ENCODE data around the gene PCDHGA3.

PCDHGA3 gene

DNA sequence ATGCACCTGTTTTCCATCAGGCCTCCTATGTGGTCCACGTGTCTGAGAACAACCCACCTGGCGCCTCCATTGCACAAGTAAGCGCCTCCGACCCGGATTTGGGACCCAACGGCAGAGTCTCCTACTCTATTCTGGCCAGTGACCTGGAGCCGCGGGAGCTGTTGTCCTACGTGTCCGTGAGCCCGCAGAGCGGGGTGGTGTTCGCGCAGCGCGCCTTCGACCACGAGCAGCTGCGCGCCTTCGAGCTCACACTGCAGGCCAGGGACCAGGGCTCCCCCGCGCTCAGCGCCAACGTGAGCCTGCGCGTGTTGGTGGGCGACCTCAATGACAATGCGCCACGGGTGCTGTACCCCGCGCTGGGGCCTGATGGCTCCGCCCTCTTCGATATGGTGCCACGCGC, 8.0 kb downstream of the PCDHGA3 start:
- no peak for TF ChIP-seq CTCF (conservative IDR thresholded peaks at IDR 0.05; ENCODE audit: low read length)
- no peak overlapping the region for H3K4me3 ChIP-seq (ENCODE audit: low read length)
- DNase-seq (ENCODE audit: low read depth): no peak

DNA sequence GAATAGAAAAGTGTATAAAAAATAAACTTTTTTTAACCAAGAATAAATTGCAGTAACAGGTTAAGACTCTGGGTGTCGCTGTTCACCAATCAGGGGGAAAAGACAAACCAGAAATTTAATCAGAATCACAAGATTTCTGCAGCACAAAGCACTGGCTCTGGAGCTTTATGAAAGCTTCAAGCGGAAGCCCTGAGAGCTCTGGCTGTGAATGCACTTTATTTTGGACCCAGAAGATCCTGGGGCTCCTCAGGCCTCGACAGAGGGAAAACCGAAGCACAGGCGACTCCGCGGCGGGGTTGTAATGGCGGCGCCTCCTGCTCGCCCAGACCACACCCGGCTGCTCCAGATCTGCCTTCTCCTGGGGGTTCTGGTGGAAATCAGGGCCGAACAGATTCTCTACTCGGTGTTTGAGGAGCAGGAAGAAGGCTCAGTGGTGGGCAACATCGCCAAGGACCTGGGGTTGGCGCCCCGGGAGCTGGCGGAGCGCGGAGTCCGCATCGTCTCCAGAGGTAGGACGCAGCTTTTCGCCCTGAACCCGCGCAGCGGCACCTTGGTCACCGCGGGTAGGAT, 11.4 kb downstream of the PCDHGA3 start, which contains the start of gene PCDHGA4:
PCDHGA4 (plus strand) TSS at position 122 of the 570 bp plus-strand sequence; CDS start at position 209, 87 bp downstream.
- DNase-seq (ENCODE audit: low read depth): peak; percentile 36
- peak within 1 kb of the TSS; percentile 58 for H3K4me3 ChIP-seq (ENCODE audit: low read length)
- TF ChIP-seq CTCF (conservative IDR thresholded peaks at IDR 0.05; ENCODE audit: low read length): peak; percentile 64

DNA sequence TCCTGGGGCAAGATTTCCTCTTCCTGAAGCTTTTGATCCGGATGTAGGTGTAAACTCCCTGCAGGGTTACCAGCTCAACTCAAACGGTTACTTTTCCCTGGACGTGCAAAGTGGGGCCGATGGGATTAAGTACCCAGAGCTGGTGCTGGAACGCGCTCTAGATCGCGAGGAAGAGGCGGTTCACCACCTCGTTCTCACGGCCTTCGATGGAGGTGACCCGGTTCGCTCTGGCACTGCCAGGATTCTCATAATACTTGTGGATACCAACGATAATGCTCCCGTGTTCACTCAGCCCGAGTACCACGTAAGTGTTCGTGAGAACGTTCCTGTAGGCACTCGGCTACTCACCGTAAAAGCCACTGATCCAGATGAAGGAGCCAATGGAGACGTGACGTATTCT, 12.0 kb downstream of the PCDHGA3 start:
- peak overlapping the region; percentile 58 for H3K4me3 ChIP-seq (ENCODE audit: low read length)
- TF ChIP-seq CTCF (conservative IDR thresholded peaks at IDR 0.05; ENCODE audit: low read length): no peak
- DNase-seq (ENCODE audit: low read depth): no peak

- DNase-seq (ENCODE audit: low read depth): no peak
- TF ChIP-seq CTCF (conservative IDR thresholded peaks at IDR 0.05; ENCODE audit: low read length): no peak
- H3K4me3 ChIP-seq (ENCODE audit: low read length): no peak overlapping the region
Measured at GRCh38 chr5:141356133-141356532, 12.5 kb downstream of the PCDHGA3 start.

DNA sequence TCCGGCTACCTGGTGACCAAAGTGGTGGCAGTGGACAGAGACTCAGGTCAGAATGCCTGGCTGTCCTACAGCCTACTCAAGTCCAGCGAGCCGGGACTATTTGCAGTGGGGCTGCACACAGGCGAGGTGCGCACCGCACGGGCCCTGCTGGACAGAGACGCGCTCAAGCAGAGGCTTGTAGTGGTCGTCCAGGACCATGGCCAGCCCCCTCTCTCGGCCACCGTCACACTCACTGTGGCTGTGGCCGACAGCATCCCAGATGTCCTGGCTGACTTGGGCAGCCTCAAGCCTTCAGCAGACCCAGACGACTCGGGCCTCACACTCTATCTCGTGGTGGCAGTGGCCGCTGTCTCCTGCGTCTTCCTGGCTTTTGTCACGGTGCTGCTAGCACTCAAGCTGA, 13.3 kb downstream of the PCDHGA3 start:
- TF ChIP-seq CTCF (conservative IDR thresholded peaks at IDR 0.05; ENCODE audit: low read length): no peak
- no peak for DNase-seq (ENCODE audit: low read depth)
- H3K4me3 ChIP-seq (ENCODE audit: low read length): no peak overlapping the region

GRCh38 chr5:141359790-141360426, 16.3 kb downstream of the PCDHGA3 start, which contains the start of gene PCDHGB2:
TSS of gene PCDHGB2 (plus strand) at chr5:141359994. CDS start at chr5:141360136, 142 bp downstream.
- peak; percentile 55 for DNase-seq (ENCODE audit: low read depth)
- peak within 1 kb of the TSS; percentile 52 for H3K4me3 ChIP-seq (ENCODE audit: low read length)
- TF ChIP-seq CTCF (conservative IDR thresholded peaks at IDR 0.05; ENCODE audit: low read length): peak; percentile 59

DNA sequence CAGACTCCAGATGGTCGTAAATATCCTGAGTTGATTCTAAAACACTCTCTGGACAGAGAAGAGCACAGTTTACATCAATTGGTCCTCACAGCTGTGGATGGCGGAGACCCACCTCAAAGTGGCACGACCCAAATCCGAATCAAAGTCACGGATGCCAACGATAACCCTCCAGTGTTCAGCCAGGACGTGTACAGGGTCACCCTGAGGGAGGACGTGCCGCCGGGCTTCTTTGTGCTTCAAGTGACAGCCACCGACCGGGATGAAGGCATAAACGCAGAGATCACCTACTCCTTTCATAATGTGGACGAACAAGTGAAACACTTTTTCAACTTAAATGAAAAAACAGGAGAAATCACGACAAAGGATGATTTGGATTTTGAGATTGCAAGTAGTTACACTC, 17.1 kb downstream of the PCDHGA3 start:
- no peak for TF ChIP-seq CTCF (conservative IDR thresholded peaks at IDR 0.05; ENCODE audit: low read length)
- DNase-seq (ENCODE audit: low read depth): no peak
- no peak overlapping the region for H3K4me3 ChIP-seq (ENCODE audit: low read length)
